Karpas-422 (cell line): ENCODE results near the gene NXPH4. TPM values are rescaled to one million over a fixed set of nuclear protein-coding genes. Genes with fewer than 3 reads are reported as not detected.

Source experiments
- DNase-seq: peaks from one replicate; pipeline ENCODE4 v3.0.0-alpha.2; 2015
- H2AFZ ChIP-seq: fragments of 200-600 bp; sonication (generic); 2 replicates; pipeline ENCODE4 v1.6.1; 2014; ENCODE audit warnings: antibody characterized with exemption, low read length, mixed read lengths
- H3K27ac ChIP-seq: fragments of 200-600 bp; sonication (generic); 2 replicates; pipeline ENCODE4 v1.5.1; 2014; ENCODE audit warnings: mild to moderate bottlenecking, low read length, moderate library complexity
- H3K27me3 ChIP-seq: fragments of 200-600 bp; sonication (generic); 2 replicates; pipeline ENCODE4 v1.6.1; 2014; ENCODE audit warnings: low read length, mixed read lengths
- H3K36me3 ChIP-seq: fragments of 200-600 bp; sonication (generic); 2 replicates; pipeline ENCODE4 v1.6.1; 2014; ENCODE audit warnings: low read length, mixed read lengths; ENCODE audit not compliant: insufficient read depth
- H3K4me1 ChIP-seq: fragments of 200-600 bp; sonication (generic); 2 replicates; pipeline ENCODE4 v1.6.1; 2014; ENCODE audit warnings: mild to moderate bottlenecking, low read length, mixed read lengths
- H3K4me2 ChIP-seq: fragments of 200-600 bp; sonication (generic); 2 replicates; pipeline ENCODE4 v1.6.1; 2014; ENCODE audit warnings: low read length, low read depth, mild to moderate bottlenecking; ENCODE audit not compliant: poor library complexity, severe bottlenecking
- H3K4me3 ChIP-seq: fragments of 200-600 bp; sonication (generic); 2 replicates; pipeline ENCODE4 v1.5.1; 2014; ENCODE audit warnings: mild to moderate bottlenecking, antibody characterized with exemption, low read length, mixed read lengths
- H3K79me2 ChIP-seq: fragments of 200-600 bp; sonication (generic); 2 replicates; pipeline ENCODE4 v1.6.1; 2014; ENCODE audit warnings: mild to moderate bottlenecking, low read length, mixed read lengths
- H3K9ac ChIP-seq: fragments of 200-600 bp; sonication (generic); 2 replicates; pipeline ENCODE4 v1.6.0; 2014; ENCODE audit warnings: low read length
- H3K9me2 ChIP-seq: fragments of 200-600 bp; sonication (generic), shearing (Covaris generic); replicated peaks from 2 replicates; pipeline ENCODE4 v1.6.0; 2014; ENCODE audit warnings: mild to moderate bottlenecking, low read length, moderate library complexity; ENCODE audit not compliant: insufficient read depth
- H3K9me3 ChIP-seq: fragments of 300-700, 200-600 bp; sonication (generic); 2 replicates; pipeline ENCODE4 v1.6.1; 2014; ENCODE audit warnings: low read length, mixed read lengths
- H4K20me1 ChIP-seq: fragments of 200-600 bp; sonication (generic); 2 replicates; pipeline ENCODE4 v1.6.1; 2014; ENCODE audit warnings: mild to moderate bottlenecking, antibody characterized with exemption, low read length, low read depth; ENCODE audit not compliant: insufficient read depth
- total RNA-seq: library from RNA; depleted of rRNA; stranded (reverse); fragments of >200 nt; shearing (Covaris generic); gene quantifications from 2 replicates; pipeline ENCODE4 v1.2.3, GENCODE V29; 2014; ENCODE audit warnings: low replicate concordance; rRNA removed

NXPH4 gene
- total RNA-seq = 2.9 and 4.2 TPM in 2 replicates

- Histone ChIP-seq H3K36me3 (no peaks in the 10 kb centered on the region), H3K4me1 (peaks cover 57% of the 10 kb centered on the region), H3K4me2 (peak within 1 kb of the TSS; percentile 94), H3K9me3 (no peaks in the 10 kb centered on the region), H4K20me1 (peaks cover 10% of the 10 kb centered on the region; the same call in 1 of the 2 replicates), H3K9ac (peak within 1 kb of the TSS; percentile 65), H2AFZ (no peak within 1 kb of the TSS; the same call in 1 of the 2 replicates), H3K27ac (no peak within 1 kb of the TSS), H3K9me2 (no peaks in the 10 kb centered on the region), H3K27me3 (no peaks in the 10 kb centered on the region; the same call in 1 of the 2 replicates), H3K4me3 (peak within 1 kb of the TSS; percentile 70), H3K79me2 (no peaks in the 10 kb centered on the region)
- peak; percentile 80 for DNase-seq
Measured at GRCh38 chr12:57216014-57216911, at the start of gene NXPH4. NXPH4 (plus strand) TSS chr12:57216794; CDS start chr12:57216970, 176 bp downstream.

GRCh38 chr12:57166971-57167371, 49.6 kb upstream of the NXPH4 start:
- H3K27ac ChIP-seq = no peak overlapping the region
- no peaks in the 10 kb centered on the region for H3K36me3 ChIP-seq
- DNase-seq = no peak
- no peaks in the 10 kb centered on the region for H3K9me3 ChIP-seq
- H3K79me2 ChIP-seq = no peaks in the 10 kb centered on the region
- H3K4me2 ChIP-seq = no peak overlapping the region
- no peak overlapping the region for H3K9ac ChIP-seq
- H3K9me2 ChIP-seq = no peaks in the 10 kb centered on the region
- no peaks in the 10 kb centered on the region for H3K27me3 ChIP-seq
- no peak overlapping the region for H2AFZ ChIP-seq
- no peaks in the 10 kb centered on the region for H4K20me1 ChIP-seq
- H3K4me1 ChIP-seq = no peaks in the 10 kb centered on the region
- no peak overlapping the region for H3K4me3 ChIP-seq

- no peak for DNase-seq
- H3K36me3 ChIP-seq = no peaks in the 10 kb centered on the region
- no peak overlapping the region for H2AFZ ChIP-seq
- no peaks in the 10 kb centered on the region for H3K27me3 ChIP-seq
- H3K27ac ChIP-seq = no peak overlapping the region
- no peaks in the 10 kb centered on the region for H4K20me1 ChIP-seq
- H3K4me3 ChIP-seq = no peak overlapping the region
- H3K9me3 ChIP-seq = no peaks in the 10 kb centered on the region
- H3K4me1 ChIP-seq = no peaks in the 10 kb centered on the region
- H3K9me2 ChIP-seq = no peaks in the 10 kb centered on the region
- H3K4me2 ChIP-seq = no peak overlapping the region
- H3K9ac ChIP-seq = no peak overlapping the region
- no peaks in the 10 kb centered on the region for H3K79me2 ChIP-seq
Measured at GRCh38 chr12:57168058-57168457, 48.5 kb upstream of the NXPH4 start.

- no peaks in the 10 kb centered on the region for H3K9me2 ChIP-seq
- no peak overlapping the region for H3K9ac ChIP-seq
- no peaks in the 10 kb centered on the region for H4K20me1 ChIP-seq
- H3K27me3 ChIP-seq = no peaks in the 10 kb centered on the region
- no peak overlapping the region for H3K27ac ChIP-seq
- H3K4me2 ChIP-seq = no peak overlapping the region
- no peak overlapping the region for H2AFZ ChIP-seq
- H3K4me3 ChIP-seq = no peak overlapping the region
- H3K36me3 ChIP-seq = no peaks in the 10 kb centered on the region
- no peaks in the 10 kb centered on the region for H3K79me2 ChIP-seq
- DNase-seq = no peak
- no peaks in the 10 kb centered on the region for H3K4me1 ChIP-seq
- H3K9me3 ChIP-seq = no peaks in the 10 kb centered on the region
Measured at GRCh38 chr12:57169046-57169795, 47.4 kb upstream of the NXPH4 start.

GRCh38 chr12:57169969-57170368, 46.6 kb upstream of the NXPH4 start:
- Histone ChIP-seq H3K36me3 (no peaks in the 10 kb centered on the region), H3K27me3 (no peaks in the 10 kb centered on the region), H3K4me2 (no peak overlapping the region), H3K9me2 (no peaks in the 10 kb centered on the region), H3K9me3 (no peaks in the 10 kb centered on the region), H3K9ac (no peak overlapping the region), H3K79me2 (no peaks in the 10 kb centered on the region), H3K4me1 (no peaks in the 10 kb centered on the region), H2AFZ (no peak overlapping the region), H3K27ac (no peak overlapping the region), H4K20me1 (no peaks in the 10 kb centered on the region), H3K4me3 (no peak overlapping the region)
- DNase-seq = no peak

- Histone ChIP-seq H3K9me2 (no peaks in the 10 kb centered on the region), H3K27me3 (no peaks in the 10 kb centered on the region), H3K79me2 (no peaks in the 10 kb centered on the region), H4K20me1 (no peaks in the 10 kb centered on the region), H2AFZ (no peak overlapping the region), H3K9me3 (no peaks in the 10 kb centered on the region), H3K4me1 (no peaks in the 10 kb centered on the region), H3K4me2 (no peak overlapping the region), H3K4me3 (no peak overlapping the region), H3K36me3 (no peaks in the 10 kb centered on the region), H3K9ac (no peak overlapping the region), H3K27ac (no peak overlapping the region)
- no peak for DNase-seq
Measured at GRCh38 chr12:57170408-57170807, 46.2 kb upstream of the NXPH4 start.

GRCh38 chr12:57170927-57171326, 45.7 kb upstream of the NXPH4 start:
- Histone ChIP-seq H4K20me1 (no peaks in the 10 kb centered on the region), H2AFZ (no peak overlapping the region), H3K79me2 (no peaks in the 10 kb centered on the region), H3K9me2 (no peaks in the 10 kb centered on the region), H3K4me3 (no peak overlapping the region), H3K9ac (no peak overlapping the region), H3K27me3 (no peaks in the 10 kb centered on the region), H3K4me1 (no peaks in the 10 kb centered on the region), H3K4me2 (no peak overlapping the region), H3K9me3 (no peaks in the 10 kb centered on the region), H3K36me3 (no peaks in the 10 kb centered on the region), H3K27ac (no peak overlapping the region)
- no peak for DNase-seq

- H3K4me3 ChIP-seq = no peak overlapping the region
- no peaks in the 10 kb centered on the region for H3K9me3 ChIP-seq
- H3K9me2 ChIP-seq = no peaks in the 10 kb centered on the region
- H3K79me2 ChIP-seq = no peaks in the 10 kb centered on the region
- no peaks in the 10 kb centered on the region for H3K36me3 ChIP-seq
- no peak overlapping the region for H3K27ac ChIP-seq
- no peak for DNase-seq
- no peaks in the 10 kb centered on the region for H3K4me1 ChIP-seq
- no peak overlapping the region for H3K9ac ChIP-seq
- no peak overlapping the region for H2AFZ ChIP-seq
- no peak overlapping the region for H3K4me2 ChIP-seq
- H4K20me1 ChIP-seq = no peaks in the 10 kb centered on the region
- no peaks in the 10 kb centered on the region for H3K27me3 ChIP-seq
Measured at GRCh38 chr12:57171668-57172067, 44.9 kb upstream of the NXPH4 start.
